GM20431 (cell line): Measurements from ENCODE around the gene PLEKHG4B.
"Not testable (repeated sequence)": the region's sequence is repeated elsewhere in the genome, so short reads cannot be mapped to it uniquely, and the experiment has no call there.

ENCODE experiments used
- in situ Hi-C: fragments of 300-500 bp; cut with MseI, MboI; formaldehyde crosslinking; loops from one replicate; pipeline ENCODE4 v1.15.0; 2020; ENCODE audit warnings: low sequenced_read_pairs; ENCODE audit not compliant: unreplicated experiment

The PLEKHG4B gene

DNA sequence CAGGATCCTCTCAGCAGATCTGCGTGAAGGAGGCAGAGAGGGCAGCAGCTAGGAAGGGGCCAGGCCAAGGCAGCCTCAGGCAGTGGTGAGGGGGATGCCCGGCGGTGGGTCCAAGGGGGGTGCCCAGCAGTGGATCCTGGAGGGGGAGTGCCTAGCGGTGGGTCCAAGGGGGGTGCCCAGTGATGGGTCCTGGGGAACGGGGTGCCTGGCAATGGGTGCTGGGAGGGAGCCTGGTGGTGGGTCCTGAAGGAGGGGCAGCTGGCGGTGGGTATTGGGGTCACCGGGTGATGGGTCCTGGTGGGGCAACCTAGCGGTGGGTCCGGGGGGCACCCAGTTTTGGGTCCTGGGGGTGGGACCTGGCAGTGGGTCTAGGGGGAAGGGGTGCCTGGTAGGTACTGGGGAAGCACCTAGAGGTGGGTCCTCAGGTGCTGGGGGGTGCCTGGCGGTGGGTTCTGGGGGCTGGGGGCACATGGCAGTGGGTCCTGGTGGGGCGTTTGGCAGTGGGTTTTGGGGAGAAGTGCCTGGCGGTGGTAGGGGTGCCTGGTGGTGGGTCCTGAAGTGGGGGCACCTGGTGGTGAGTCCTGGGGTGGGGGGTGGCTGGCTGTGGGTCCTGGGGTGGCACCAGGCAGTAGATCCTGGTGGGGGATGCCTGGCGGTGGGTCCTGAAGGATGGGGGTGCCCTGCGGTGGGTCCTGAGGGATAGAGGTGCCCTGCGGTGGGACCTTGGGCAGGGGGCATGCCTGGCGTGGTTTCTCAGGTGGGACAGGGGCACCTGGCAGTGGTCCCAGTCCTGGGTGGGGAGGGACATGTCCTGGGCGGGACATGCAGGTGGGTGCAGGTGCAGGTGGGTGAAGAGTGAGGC is 101.2 kb downstream of the PLEKHG4B start:
- in situ Hi-C loops = no loop called here

DNA sequence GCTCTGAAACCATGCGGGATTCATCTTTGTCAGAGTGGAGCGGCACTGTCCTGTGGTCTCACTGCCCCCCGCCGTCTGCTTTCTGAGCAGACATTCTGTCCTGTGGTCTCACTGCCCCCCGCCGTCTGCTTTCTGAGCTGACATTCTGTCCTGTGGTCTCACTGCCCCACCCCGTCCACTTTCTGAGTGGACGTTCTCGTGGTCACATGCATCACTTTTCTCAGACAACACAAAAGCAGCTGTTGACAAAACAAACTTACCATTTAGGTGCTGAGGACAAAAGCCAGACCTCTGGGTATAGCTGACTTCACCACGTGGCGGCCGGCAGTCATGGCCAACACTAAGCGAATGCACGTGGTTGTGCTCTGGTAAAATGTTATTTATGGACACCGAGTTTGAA is 102.1 kb downstream of the PLEKHG4B start:
- in situ Hi-C loops = no loop called here

DNA sequence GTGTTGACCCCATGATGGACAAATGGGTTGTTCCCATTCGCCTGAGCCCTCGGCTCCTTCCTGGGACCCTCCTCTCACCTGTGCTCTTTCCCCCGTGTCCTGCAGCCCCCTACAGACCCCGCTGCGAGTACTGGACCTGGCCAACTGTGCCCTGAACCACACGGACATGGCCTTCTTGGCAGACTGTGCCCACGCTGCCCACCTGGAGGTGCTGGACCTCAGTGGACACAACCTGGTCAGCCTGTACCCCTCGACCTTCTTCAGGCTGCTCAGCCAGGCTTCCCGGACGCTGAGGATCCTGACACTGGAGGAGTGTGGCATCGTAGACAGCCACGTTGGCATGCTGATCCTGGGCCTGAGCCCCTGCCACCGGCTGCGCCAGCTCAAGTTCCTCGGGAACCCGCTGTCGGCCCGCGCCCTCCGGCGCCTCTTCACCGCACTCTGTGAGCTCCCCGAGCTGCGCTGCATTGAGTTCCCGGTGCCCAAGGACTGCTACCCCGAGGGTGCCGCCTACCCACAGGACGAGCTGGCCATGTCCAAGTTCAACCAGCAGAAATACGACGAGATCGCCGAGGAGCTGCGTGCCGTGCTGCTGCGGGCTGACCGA is 102.7 kb downstream of the PLEKHG4B start:
- in situ Hi-C loops = no loop called here

DNA sequence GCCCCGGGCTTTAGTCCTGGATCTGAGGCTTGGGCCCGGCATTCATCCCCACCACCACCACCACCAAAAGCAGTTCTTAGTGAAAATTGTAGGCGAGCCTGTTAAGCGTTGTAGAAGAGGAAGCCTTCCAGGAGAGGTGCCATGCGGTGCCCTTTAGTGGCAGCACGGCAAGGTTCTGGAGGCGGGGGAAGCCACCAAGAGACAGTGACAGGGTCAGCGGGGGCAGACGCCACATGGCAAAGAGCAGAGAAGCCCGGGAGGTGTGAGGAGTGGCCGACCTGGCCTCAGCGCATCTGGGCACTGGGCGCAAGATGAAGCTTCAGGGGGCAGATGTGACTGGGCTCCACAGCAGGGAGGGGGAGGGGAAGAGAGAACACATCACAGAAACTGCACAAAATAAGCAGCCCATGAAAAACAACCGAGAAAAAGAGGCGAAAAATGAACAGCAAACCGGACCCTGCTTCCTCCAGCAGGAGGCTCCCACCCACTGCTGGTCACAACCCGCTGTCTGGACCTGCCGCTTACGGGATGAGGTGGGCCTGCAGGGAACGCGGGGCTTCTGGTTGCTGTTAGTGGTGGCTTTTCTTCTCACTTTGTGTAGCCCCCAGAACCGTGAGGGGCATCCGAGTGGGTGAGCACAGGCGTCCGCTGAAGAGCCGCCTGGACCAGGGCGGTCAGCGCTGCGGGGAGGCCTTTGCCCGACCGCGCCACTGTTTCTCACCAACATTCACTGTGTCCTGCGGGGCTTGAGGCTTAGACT is 103.6 kb downstream of the PLEKHG4B start:
- in situ Hi-C loops = no loop called here

DNA sequence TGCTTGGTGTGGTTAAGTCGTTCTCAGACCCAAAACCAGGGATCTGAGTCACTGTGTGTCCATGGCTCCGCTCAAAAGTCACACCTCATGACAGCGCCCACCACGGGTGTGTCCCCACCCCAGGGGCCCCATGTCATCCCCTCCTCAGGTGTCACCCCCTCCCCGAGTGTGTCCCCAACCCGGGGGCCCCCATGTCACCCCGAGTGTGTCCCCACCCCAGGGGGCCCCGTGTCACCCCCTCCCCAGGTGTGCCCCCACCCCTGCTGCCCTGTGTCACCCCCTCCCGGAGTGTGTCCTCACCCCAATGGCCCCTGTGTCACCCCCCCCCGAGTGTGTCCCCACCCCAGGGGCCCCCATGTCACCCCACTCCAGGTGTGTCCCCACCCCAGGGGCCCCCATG is 104.4 kb downstream of the PLEKHG4B start:
- in situ Hi-C loops = no loop called here

DNA sequence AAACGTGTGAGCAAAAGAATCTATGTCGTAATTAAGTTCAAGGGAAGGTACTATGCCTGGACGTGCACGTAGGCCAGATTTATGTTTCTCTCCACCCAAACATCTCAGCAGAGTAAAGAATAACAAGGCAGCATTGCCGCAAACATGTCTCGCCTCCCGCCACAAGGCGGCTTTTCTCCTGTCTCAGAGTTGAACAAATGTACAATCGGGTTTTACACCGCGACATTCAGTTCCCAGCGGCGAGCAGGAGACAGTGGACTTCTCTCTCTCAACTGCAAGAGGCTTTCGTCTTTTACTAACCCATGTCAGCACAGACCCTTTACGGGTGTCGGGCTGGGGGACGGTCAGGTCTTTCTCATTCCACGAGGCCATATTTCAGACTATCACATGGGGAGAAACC is 105.1 kb downstream of the PLEKHG4B start:
- in situ Hi-C loops = not testable (repeated sequence)

DNA sequence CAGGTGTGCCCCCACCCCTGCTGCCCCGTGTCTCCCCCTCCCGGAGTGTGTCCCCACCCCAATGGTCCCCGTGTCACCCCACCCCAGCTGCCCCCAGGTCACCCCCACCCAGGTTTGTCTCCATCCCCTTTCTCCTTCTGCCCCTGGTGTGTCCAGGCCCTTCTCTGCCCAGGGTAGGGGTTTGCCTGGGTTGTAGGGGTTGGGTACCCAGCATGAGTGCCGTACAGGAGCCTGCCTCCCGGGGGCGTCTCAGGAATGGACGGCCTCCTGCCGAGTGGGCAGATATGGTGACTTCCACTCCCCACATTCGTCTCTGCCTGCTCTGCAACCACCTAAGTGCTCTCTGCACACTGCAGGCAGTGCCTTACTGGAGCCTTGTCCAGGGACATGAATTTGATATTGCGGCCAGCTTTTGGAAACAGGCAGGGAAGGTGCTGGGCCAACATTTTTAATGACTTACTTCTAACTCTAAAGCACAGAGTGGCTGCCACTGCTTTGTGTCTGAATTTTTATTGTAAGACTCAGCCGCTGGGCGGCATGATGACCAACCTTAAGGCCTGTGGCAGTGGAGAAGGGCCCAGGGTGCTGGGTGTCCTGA is 106.0 kb downstream of the PLEKHG4B start:
- in situ Hi-C loops = no loop called here

DNA sequence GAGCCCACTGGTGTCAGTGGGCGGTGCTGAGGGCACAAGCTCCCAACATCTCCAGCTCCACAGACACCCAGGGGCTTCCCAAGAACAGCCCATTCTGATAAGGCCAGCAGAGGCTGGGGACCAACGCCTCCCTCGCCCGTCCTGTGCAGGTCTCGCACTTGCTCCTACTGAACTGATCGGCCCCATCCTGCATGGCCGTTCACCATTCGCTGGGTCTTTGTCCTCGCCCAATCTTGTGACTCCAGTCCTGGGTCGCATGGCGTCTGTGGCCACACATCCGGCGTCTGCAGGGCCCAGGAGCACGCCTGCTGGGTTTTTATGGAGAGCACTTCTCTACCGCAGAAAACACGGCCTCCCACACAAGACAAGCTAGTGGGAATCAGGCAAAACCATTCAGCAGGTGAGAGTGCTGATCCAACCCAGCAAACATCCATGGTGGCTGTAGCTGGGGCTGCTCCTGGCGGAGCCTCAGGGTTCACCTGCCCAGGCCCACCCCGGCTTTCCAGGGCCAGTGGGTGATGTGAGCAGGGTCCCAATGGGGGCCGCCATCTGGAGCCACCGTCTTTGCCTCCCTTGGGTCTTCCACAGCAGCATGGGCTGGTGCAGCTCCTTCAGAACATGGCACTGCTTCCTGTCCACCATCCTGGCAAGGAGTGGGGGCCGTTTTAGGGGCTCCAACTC is 106.7 kb downstream of the PLEKHG4B start:
- in situ Hi-C loops = no loop called here

DNA sequence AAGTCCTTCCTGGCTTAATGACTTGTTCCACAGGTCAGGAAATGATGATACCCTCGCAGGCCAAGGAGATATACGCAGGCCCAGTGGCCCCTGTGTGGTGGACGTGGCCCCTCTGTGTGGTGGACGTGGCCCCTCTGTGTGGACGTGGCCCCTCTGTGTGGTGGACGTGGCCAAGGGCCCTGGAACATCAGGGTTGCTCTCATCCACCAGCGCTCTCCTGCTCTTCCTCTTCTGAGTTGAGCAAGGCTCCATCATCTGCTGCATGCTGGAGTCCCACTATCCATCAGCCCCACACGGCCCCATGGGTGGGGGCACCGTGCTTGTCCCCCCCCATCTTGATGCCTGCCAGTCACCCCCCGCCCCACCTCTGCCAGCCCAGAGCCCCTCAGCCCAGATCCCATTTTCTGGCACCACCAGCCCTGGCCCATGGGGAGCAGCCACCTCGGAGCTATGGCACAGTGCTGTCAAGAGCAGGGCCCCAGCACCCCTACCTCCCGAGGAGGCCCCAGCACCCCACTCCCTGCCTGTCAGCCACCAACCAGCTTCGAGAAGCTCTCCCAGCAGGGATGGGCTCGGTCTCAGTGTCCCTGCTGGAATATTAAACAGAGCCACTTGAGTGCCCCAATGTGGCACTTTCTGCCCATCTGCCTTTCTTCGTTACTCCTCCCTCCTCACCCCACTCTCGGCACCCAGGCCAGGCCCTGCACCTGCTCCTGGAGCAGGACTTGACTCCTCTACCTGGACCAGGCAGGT is 107.4 kb downstream of the PLEKHG4B start:
- in situ Hi-C loops = no loop called here

DNA sequence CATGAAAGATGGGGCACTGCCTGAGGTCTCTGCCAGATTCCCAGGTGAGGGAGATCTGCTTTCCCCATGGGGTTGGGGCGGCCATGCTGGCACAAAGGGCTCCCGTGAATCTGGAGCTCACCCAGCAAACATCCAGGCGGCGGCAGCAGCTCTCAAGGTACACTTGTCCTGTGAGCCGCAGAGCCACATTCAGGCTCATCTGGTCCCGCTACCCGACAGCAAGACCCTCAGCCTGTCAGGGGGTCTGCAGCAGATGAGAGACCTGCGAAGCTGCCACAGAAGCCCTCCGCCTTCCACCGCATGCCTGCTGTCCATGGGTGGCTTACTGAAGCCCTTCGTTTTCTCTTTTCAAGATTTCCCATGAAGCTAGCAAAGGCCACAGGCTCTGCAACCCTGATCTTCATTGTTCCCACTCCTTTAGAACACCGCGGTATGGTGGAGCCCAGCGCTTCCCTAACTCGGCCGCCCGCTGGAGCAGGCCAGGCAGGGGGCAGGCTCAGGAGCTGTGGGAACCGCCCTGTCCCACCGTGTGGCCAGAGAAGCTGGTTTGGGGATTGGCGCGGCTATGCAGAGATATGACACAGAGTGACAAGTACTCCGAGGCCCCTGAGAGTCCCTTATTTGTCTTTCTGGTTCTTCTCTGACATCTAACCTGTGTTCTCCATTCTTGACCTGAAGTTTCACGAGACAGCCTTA is 108.1 kb downstream of the PLEKHG4B start:
- in situ Hi-C loops = no loop called here

DNA sequence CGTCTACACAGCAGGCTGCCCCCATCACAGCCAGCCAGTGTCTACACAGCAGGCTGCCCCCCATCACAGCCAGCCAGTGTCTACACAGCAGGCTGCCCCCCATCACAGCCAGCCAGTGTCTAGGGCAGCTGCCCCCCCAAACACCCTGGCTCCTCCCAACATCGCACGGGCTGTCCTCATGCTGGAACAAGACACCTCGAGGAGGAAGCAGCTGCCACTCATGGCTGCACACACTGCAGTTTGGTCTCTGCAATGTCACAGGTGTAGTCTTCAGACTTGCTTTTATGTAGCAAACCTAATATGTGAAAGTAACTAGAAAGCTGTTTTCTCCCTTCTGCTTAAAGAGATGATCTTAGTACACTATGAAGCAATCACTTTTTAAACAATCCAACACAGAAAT is 109.0 kb downstream of the PLEKHG4B start:
- in situ Hi-C loops = no loop called here

DNA sequence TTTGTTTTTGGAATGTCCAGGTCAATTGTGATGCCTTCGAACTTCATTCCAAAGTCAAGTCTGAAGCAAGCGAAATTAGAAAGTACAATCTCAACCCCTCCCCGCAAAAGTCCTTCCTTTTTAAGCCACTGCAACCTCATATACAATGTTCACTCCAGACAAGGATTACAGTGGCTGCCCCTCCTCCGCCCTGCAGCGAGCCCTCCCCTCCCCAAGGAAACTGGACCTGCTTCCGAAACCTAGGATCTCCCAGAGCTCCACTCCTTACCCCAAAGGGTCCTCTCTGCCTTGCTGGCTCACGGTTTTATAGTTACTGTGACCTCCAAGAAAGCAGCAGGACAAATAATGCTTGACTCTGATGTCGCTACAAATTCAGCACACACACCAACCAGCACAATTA is 109.7 kb downstream of the PLEKHG4B start:
- in situ Hi-C loops = no loop called here

DNA sequence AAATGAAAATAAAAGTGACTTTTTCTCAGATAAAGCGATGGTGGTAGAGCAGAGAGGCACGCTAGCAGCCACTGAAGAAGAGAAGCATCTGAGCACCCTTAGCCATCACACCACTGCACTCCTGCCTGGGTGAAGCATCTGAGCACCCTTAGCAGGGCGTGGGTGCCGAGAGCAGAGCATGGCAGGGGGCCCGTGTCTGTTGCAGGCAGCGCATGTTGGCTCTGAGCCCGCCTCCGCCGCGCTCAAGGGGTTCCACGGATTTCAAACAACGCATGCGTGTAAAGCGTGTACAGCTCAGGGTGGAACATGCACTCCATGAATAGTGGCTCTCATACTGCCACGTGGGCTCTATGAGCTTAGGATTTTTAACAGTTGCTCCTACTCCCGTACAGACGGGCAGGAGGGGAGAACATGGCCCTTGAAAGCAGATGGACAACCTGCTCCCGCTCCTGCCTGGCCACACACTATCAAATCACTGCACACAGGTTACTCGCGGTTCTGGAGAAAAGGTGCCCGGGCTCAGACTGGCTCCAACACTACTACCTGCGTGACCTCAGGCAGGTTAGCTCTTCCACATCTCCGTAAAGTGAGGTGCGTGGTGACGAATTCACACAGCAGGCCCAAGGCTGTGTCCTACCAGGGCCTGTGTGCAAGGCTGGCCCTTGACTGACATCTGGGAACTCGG is 111.4 kb downstream of the PLEKHG4B start:
- in situ Hi-C loops = no loop called here

DNA sequence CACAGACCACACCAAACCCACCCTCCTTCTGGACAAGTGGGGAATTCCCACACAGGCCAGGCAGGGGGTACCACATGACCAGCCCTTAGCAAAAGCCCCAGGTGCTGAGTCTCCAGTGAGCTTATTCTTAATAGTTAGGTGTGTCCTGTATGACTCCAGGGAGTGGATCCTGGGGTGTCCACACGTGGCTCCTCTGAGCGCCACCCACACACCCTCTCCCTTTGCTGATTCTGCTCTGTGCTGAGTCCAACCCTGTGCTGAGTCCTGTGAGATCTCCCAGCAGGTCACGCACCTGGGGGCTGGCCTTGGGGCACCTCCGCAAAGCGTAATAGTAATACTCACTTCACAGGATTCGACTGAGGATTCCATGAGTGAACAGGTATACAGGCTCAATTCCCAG is 112.0 kb downstream of the PLEKHG4B start:
- in situ Hi-C loops = no loop called here

DNA sequence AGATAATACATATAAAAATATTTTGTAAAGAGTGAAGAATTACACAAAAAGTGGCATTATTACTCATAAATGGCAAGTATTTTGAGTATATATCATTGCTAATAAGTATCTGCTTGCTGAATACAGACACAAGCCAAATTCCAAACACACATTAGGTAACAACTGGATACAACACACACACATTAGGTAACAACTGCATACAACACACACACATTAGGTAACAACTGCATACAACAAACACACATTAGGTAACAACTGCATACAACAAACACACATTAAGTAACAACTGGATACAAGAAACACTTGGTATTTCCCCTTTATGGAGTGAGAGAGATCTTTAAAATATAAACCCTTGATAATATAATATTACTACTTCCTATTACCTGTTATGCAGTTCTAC is 112.5 kb downstream of the PLEKHG4B start:
- in situ Hi-C loops = no loop called here

DNA sequence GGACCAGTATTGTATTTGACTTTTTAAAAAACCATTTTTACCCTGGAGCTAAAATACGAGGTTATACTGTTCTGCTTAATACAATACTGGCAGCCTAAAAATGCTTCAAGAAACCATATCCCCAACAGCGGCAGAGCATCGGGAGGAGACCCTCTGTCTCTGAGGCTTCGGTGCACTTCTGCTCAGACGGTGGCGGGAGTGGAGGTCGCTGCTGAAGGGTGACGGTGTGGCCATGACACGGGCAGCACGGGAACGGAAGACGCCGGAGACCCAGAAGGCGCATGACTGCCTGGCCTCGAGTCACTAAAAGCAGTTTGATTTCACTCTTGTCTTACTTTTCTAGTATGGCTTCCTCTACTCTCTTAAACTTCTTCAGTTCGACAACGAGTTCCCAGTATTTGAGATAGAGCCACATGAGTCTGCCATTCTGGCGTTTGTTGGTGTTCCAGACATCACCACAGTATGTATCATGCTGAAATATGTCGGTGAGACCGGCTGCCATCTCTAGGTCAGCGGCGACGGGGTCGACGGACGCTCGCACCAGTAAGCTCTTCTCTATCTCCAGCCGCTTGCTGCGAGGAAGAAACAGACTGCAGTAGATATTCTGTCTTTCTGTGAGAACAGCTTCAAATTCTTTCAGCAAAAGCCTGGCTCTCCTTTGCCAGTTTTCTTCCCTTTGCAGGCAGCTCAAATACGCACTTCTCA is 113.2 kb downstream of the PLEKHG4B start:
- in situ Hi-C loops = no loop called here

DNA sequence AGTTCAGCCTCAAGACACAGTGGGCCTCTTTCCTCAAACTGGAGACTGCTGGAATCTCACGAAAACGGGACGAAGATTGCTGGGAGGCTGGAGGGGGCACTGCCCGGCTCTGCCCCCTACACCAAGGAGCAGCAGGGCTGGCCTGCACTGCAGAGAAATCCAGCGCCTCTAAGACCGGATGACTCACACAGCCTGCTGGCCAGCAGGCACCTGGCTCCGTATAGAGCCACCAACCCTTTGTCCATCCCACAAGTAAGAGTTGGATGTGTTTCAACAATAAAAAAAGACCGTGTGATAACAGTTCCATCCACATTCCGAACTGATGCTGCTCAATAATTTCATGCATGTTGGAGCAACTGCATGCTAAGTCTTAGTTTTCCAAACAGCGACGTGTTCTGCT is 114.4 kb downstream of the PLEKHG4B start:
- in situ Hi-C loops = no loop called here
